ENCODE measurements around the gene CROCC.

The CROCC gene

DNA sequence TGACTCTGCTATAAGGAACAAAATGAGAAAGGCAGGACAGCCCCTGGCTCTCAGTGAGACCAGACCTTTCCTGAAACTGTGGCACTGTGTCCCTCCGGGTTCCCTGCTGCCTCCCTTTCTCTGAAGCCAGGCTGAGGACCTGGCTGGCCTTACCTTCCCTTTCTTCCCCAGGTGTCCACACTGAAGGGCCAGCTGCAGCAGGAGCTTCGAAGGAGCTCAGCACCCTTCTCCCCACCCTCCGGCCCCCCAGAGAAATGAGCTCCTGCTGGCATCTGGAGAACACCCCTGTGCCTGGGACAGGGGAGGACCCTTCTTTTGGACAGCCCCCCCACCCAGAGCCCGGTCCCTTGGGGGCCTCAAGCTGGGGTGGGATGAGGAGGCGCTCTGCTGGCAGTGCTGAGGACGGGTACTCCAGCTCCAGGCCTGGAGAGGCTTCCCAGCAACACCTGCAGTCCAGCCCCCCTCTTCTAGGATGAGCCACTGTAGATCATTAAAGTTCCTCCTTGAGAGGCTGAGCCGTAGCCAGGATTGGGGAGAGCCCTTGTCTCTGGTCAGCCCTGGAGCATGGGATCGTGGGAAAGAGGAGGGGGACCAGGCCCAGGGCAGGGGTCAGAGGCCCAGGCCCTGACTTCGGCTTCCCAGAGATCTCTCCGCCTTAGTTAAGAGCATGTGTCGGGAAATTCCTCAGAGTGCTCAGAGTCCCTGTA is 50.6 kb downstream of the CROCC start:
- TF ChIP-seq ZNF8 (CRISPR knock-in tag; IDR thresholded peaks at IDR 0.05) (no peak), ARNTL (CRISPR knock-in tag; IDR thresholded peaks at IDR 0.05; ENCODE audit: borderline replicate concordance, low read depth) (no peak), RARB (CRISPR knock-in tag; IDR thresholded peaks at IDR 0.05) (no peak), TCF4 (CRISPR knock-in tag; IDR thresholded peaks at IDR 0.05; ENCODE audit: borderline replicate concordance) (no peak), ZC3H10 (CRISPR knock-in tag; IDR thresholded peaks at IDR 0.05) (no peak), ZNF70 (CRISPR knock-in tag; IDR thresholded peaks at IDR 0.05) (no peak), CSDC2 (CRISPR knock-in tag; IDR thresholded peaks at IDR 0.05) (no peak)
- ATAC-seq = no peak

DNA sequence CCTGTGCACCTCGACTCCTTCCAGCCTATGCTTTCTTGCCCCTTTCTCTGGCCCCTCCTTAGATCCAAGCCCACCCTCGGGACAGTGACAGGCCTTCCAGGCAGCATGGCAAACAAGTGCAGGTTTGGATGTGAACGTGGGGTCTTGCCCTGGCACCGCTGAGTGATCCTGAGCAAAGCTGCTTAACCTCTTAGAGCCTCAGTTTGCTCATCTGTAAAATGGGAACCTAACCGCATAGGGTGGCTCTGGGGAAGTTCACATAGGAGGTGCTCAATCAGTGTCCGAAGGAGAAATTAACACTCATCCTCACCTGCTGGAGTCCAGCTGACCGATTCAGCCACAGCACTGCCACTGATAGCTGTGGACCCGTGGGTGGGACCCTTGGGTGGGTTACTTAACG is 51.5 kb downstream of the CROCC start:
- ATAC-seq = no peak
- no peak for TF ChIP-seq ZNF8 (CRISPR knock-in tag; IDR thresholded peaks at IDR 0.05)
- TF ChIP-seq ESRRG (CRISPR knock-in tag; IDR thresholded peaks at IDR 0.05) = no peak
- TF ChIP-seq OSR1 (CRISPR knock-in tag; IDR thresholded peaks at IDR 0.05) = no peak

DNA sequence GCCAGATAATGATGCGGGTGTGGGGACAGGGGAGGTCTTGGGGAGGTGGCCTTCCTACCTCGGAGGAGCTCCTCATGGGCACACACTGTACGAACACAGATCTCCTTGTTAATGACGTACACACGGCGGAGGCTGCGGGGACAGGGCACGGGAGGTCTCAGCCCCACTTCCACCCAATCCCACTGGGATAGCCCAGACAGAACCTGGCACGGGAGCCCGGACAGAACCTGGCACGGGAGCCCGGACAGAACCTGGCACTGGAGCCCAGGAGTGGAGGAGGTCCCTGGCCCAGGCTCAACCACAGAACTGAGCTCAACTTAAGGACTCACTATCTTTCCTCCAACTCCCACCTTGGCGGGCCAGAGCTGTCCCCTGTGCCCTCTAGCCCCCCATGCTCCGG is 53.5 kb downstream of the CROCC start:
- ATAC-seq = no peak
- no peak for TF ChIP-seq RARB (CRISPR knock-in tag; IDR thresholded peaks at IDR 0.05)
- no peak for TF ChIP-seq ZC3H10 (CRISPR knock-in tag; IDR thresholded peaks at IDR 0.05)
- no peak for TF ChIP-seq GLIS3 (CRISPR knock-in tag; IDR thresholded peaks at IDR 0.05)
- no peak for TF ChIP-seq ISL1 (CRISPR knock-in tag; IDR thresholded peaks at IDR 0.05)
- TF ChIP-seq BACH2 (CRISPR knock-in tag; IDR thresholded peaks at IDR 0.05; ENCODE audit: borderline replicate concordance) = no peak
- TF ChIP-seq, protein P1, sequence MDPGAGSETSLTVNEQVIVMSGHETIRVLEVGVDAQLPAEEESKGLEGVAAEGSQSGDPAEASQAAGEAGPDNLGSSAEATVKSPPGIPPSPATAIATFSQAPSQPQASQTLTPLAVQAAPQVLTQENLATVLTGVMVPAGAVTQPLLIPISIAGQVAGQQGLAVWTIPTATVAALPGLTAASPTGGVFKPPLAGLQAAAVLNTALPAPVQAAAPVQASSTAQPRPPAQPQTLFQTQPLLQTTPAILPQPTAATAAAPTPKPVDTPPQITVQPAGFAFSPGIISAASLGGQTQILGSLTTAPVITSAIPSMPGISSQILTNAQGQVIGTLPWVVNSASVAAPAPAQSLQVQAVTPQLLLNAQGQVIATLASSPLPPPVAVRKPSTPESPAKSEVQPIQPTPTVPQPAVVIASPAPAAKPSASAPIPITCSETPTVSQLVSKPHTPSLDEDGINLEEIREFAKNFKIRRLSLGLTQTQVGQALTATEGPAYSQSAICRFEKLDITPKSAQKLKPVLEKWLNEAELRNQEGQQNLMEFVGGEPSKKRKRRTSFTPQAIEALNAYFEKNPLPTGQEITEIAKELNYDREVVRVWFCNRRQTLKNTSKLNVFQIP (CRISPR knock-in tag; IDR thresholded peaks at IDR 0.05; ENCODE audit: borderline replicate concordance, low read depth) = no peak
- TF ChIP-seq, protein P2, sequence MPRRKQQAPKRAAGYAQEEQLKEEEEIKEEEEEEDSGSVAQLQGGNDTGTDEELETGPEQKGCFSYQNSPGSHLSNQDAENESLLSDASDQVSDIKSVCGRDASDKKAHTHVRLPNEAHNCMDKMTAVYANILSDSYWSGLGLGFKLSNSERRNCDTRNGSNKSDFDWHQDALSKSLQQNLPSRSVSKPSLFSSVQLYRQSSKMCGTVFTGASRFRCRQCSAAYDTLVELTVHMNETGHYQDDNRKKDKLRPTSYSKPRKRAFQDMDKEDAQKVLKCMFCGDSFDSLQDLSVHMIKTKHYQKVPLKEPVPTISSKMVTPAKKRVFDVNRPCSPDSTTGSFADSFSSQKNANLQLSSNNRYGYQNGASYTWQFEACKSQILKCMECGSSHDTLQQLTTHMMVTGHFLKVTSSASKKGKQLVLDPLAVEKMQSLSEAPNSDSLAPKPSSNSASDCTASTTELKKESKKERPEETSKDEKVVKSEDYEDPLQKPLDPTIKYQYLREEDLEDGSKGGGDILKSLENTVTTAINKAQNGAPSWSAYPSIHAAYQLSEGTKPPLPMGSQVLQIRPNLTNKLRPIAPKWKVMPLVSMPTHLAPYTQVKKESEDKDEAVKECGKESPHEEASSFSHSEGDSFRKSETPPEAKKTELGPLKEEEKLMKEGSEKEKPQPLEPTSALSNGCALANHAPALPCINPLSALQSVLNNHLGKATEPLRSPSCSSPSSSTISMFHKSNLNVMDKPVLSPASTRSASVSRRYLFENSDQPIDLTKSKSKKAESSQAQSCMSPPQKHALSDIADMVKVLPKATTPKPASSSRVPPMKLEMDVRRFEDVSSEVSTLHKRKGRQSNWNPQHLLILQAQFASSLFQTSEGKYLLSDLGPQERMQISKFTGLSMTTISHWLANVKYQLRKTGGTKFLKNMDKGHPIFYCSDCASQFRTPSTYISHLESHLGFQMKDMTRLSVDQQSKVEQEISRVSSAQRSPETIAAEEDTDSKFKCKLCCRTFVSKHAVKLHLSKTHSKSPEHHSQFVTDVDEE (CRISPR knock-in tag; IDR thresholded peaks at IDR 0.05) = no peak

DNA sequence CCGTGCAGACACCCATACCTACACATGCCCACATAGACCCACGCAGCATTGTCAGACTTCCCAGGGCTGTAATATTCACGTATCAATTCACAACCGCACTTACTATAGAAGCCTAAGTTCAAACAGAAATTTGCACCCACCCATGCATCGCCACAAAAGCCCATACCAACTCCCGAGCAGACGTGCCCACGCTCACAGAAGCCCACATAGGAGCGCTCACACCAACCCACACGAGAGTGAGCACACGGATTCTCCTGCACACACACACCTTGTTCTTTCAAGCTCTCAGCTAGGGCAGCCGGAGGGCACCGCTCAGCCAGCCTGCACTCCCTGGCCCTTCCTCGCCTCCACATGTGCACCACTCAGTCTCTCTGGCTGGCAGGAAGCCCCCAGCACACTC is 54.1 kb downstream of the CROCC start:
- no peak for ATAC-seq
- TF ChIP-seq SNAI2 (CRISPR knock-in tag; IDR thresholded peaks at IDR 0.05) (no peak), OSR1 (CRISPR knock-in tag; IDR thresholded peaks at IDR 0.05) (no peak), TCF4 (CRISPR knock-in tag; IDR thresholded peaks at IDR 0.05; ENCODE audit: borderline replicate concordance) (no peak), GLIS3 (CRISPR knock-in tag; IDR thresholded peaks at IDR 0.05) (no peak), TOX (CRISPR knock-in tag; IDR thresholded peaks at IDR 0.05; ENCODE audit: borderline replicate concordance) (no peak), RARB (CRISPR knock-in tag; IDR thresholded peaks at IDR 0.05) (no peak), ZNF8 (CRISPR knock-in tag; IDR thresholded peaks at IDR 0.05) (no peak), ARNTL (CRISPR knock-in tag; IDR thresholded peaks at IDR 0.05; ENCODE audit: borderline replicate concordance, low read depth) (no peak), ZC3H10 (CRISPR knock-in tag; IDR thresholded peaks at IDR 0.05) (no peak), ZNF565 (CRISPR knock-in tag; conservative IDR thresholded peaks at IDR 0.05; ENCODE audit: low read depth) (no peak), PPARA (CRISPR knock-in tag; IDR thresholded peaks at IDR 0.05; ENCODE audit: borderline replicate concordance) (no peak), ZFP3 (CRISPR knock-in tag; IDR thresholded peaks at IDR 0.05) (no peak)
- TF ChIP-seq, protein P1 (CRISPR knock-in tag; IDR thresholded peaks at IDR 0.05; ENCODE audit: borderline replicate concordance, low read depth) = no peak
- TF ChIP-seq, protein P3, sequence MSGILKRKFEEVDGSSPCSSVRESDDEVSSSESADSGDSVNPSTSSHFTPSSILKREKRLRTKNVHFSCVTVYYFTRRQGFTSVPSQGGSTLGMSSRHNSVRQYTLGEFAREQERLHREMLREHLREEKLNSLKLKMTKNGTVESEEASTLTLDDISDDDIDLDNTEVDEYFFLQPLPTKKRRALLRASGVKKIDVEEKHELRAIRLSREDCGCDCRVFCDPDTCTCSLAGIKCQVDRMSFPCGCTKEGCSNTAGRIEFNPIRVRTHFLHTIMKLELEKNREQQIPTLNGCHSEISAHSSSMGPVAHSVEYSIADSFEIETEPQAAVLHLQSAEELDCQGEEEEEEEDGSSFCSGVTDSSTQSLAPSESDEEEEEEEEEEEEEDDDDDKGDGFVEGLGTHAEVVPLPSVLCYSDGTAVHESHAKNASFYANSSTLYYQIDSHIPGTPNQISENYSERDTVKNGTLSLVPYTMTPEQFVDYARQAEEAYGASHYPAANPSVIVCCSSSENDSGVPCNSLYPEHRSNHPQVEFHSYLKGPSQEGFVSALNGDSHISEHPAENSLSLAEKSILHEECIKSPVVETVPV (CRISPR knock-in tag; IDR thresholded peaks at IDR 0.05) = no peak

Measured in SK-N-SH treated with all-trans-retinoic acid at 6 μM for 48 hours (cell line).